ENCODE measurements around the gene ITSN1. TPM values are rescaled to one million over a fixed set of nuclear protein-coding genes. Genes with fewer than 3 reads are reported as not detected.

The ITSN1 gene
- total RNA-seq, 1 donor from 2014 or later, result 44.0 TPM

DNA sequence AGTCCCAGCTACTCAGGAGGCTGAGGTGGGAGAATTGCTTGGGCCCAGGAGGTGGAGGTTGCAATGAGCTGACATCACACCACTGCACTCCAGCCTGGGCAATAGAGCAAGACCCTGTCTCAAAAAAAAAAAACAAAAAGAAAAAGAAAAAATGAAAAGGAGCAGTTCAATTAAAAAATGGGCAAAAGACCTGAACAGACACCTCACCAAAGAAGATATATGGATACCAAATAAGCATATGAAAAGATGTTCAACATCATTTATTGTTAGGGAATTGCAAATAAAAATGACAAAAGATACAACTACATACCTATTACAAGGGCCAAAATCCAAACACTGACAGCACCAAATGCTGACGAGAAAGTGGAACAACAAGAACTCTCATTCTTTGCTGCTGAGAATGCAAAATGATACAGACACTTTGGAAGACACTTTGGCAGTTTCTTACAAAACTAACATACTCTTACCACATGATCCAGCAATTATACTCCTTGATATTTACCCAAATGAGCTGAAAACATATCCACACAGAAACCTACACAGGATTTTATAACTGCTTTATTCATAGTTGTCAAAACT lies 302.0 kb downstream of the ITSN1 start:
- Mint-ChIP-seq H3K27me3 (ENCODE audit: unreplicated experiment) (no peaks in the 10 kb centered on the region), H3K4me3 (ENCODE audit: unreplicated experiment) (no peak overlapping the region), H3K4me1 (ENCODE audit: unreplicated experiment) (peaks cover 41% of the 10 kb centered on the region), H3K36me3 (ENCODE audit: unreplicated experiment) (peaks cover 8% of the 10 kb centered on the region), H3K9me3 (ENCODE audit: unreplicated experiment) (peaks cover 4% of the 10 kb centered on the region), H3K27ac (ENCODE audit: unreplicated experiment) (no peak overlapping the region)
- TF ChIP-seq CTCF (IDR thresholded peaks at IDR 0.05), result no peak
- no peak for DNase-seq (ENCODE audit: extremely low spot score, unreplicated experiment)

DNA sequence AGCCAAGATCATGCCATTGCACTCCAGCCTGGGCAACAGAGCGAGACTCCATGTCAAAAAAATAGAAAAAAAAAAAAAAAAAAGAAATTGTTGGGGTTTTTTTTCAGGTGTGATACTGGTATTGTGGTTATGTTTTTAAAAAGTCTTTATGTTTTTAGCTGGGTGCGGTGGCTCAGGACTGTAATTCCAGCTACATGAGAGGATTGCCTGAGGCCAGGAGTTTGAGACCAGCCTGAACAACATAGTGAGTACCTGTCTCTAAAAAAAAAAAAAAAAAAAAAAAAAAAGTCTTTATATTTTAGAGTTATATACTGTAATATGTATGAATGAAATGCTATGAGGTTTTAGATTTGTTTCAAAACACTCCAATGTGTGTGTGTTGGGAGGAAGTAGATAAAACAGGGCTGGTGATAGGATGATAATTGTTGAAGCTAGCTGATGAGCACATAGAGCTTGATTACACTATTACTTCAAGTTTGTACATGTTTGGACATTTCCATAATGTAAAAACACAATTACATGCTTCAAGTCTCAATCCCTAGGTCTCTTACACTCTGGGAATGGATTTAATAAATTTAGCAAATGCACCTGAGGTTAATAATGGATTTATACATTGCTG lies 303.5 kb downstream of the ITSN1 start:
- Mint-ChIP-seq H3K27me3 (ENCODE audit: unreplicated experiment) (no peaks in the 10 kb centered on the region), H3K4me1 (ENCODE audit: unreplicated experiment) (peaks cover 33% of the 10 kb centered on the region), H3K27ac (ENCODE audit: unreplicated experiment) (no peak overlapping the region), H3K4me3 (ENCODE audit: unreplicated experiment) (no peak overlapping the region), H3K36me3 (ENCODE audit: unreplicated experiment) (peaks cover 5% of the 10 kb centered on the region), H3K9me3 (ENCODE audit: unreplicated experiment) (peaks cover 4% of the 10 kb centered on the region)
- no peak for DNase-seq (ENCODE audit: extremely low spot score, unreplicated experiment)
- no peak for TF ChIP-seq CTCF (IDR thresholded peaks at IDR 0.05)

- peak overlapping the region; percentile 69 for H3K4me3 Mint-ChIP-seq (ENCODE audit: unreplicated experiment)
- no peaks in the 10 kb centered on the region for H3K27me3 Mint-ChIP-seq (ENCODE audit: unreplicated experiment)
- TF ChIP-seq CTCF (IDR thresholded peaks at IDR 0.05), result no peak
- peaks cover 4% of the 10 kb centered on the region for H3K9me3 Mint-ChIP-seq (ENCODE audit: unreplicated experiment)
- peak; percentile 89 for DNase-seq (ENCODE audit: extremely low spot score, unreplicated experiment)
- peak overlapping the region; percentile 96 for H3K27ac Mint-ChIP-seq (ENCODE audit: unreplicated experiment)
- H3K4me1 Mint-ChIP-seq (ENCODE audit: unreplicated experiment), result peaks cover 34% of the 10 kb centered on the region
- peaks cover 5% of the 10 kb centered on the region for H3K36me3 Mint-ChIP-seq (ENCODE audit: unreplicated experiment)
These were observed 305.3 kb downstream of the ITSN1 start for GRCh38 chr21:33947451-33948095.

DNA sequence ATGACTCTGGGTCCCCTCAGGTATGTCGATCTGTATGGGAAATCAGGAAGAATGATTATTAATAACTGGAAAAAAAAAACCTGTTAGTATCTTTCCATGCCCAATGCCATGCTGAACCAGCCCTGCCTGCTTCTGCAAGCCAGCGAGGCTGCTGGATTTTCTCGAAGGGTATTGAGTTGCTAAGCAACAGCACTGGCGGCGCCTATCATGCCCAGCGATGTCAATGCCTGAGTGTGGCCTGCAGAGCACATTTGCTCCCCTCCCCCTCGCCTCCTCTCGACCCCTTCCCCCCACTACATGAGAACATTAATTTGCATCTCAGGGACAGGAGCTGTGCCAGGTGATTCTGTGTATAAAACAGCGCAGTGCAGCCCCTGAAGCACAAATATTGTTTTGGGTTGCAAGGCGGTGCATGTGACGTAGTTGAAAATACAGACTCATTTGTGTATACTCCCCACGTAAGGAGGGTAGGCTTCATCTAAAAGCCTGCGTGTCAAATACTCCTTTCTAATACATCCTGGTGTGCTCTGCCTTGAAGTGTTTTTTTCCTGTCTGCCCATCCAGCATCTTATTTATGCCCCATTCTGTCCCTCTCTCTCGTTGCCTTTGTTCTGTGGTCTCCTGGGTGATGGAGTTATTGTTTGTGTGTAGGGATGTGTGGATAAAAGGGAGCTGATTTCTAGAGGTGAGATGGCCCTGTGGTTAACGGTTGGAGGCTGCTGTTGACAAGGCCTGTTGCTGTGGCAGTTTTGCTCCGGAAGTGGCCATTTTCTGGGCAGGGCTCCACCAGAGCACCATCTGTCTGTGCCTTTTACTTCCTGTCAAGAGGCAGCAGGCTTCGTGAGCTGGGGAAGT lies 306.0 kb downstream of the ITSN1 start:
- peak; percentile 86 for DNase-seq (ENCODE audit: extremely low spot score, unreplicated experiment)
- Mint-ChIP-seq H3K4me1 (ENCODE audit: unreplicated experiment) (peaks cover 34% of the 10 kb centered on the region), H3K36me3 (ENCODE audit: unreplicated experiment) (peaks cover 5% of the 10 kb centered on the region), H3K27me3 (ENCODE audit: unreplicated experiment) (no peaks in the 10 kb centered on the region), H3K4me3 (ENCODE audit: unreplicated experiment) (peak overlapping the region; percentile 69), H3K27ac (ENCODE audit: unreplicated experiment) (peak overlapping the region; percentile 96), H3K9me3 (ENCODE audit: unreplicated experiment) (peaks cover 4% of the 10 kb centered on the region)
- TF ChIP-seq CTCF (IDR thresholded peaks at IDR 0.05), result no peak

All from osteocyte (in vitro differentiated cells).